SJSA1 (cell line): ENCODE results near the gene ZHX3. TPM values are rescaled to one million over a fixed set of nuclear protein-coding genes. Genes with fewer than 3 reads are reported as not detected.

Experiments
- DNase-seq, 2 experiments: peaks; one replicate each; pipeline ENCODE4 v3.0.0-alpha.2; 2015 to 2020; ENCODE audit warnings: low spot score in 2 of 2, low read depth in 1 of 2
- H3K27ac ChIP-seq: fragments of 250-450 bp; sonication (Bioruptor Pico); 2 replicates; pipeline ENCODE4 v1.5.1; 2020; ENCODE audit warnings: mild to moderate bottlenecking, moderate library complexity
- H3K27me3 ChIP-seq: fragments of 250-450 bp; sonication (Bioruptor Pico); replicated peaks from 2 replicates; pipeline ENCODE4 v1.5.1; 2020; ENCODE audit warnings: mild to moderate bottlenecking, moderate library complexity
- H3K36me3 ChIP-seq: fragments of 250-450 bp; sonication (Bioruptor Pico); 2 replicates; pipeline ENCODE4 v1.5.1; 2020; ENCODE audit warnings: mild to moderate bottlenecking
- H3K4me1 ChIP-seq: fragments of 250-450 bp; sonication (Bioruptor Pico); replicated peaks from 2 replicates; pipeline ENCODE4 v1.6.1; 2021; ENCODE audit warnings: mild to moderate bottlenecking
- H3K4me3 ChIP-seq: fragments of 250-450 bp; sonication (Bioruptor Pico); 2 replicates; pipeline ENCODE4 v1.5.1; 2020; ENCODE audit warnings: mild to moderate bottlenecking
- H3K9me3 ChIP-seq: fragments of 250-450 bp; sonication (Bioruptor Pico); replicated peaks from 2 replicates; pipeline ENCODE4 v1.5.1; 2020; ENCODE audit warnings: mild to moderate bottlenecking
- total RNA-seq: library from RNA; depleted of rRNA; stranded (reverse); fragments of >200 nt; shearing (Covaris generic); gene quantifications from 2 replicates; pipeline ENCODE4 v1.2.3, GENCODE V29; 2014

ZHX3 gene
- total RNA-seq, 1 experiment from 2014 or later: 19.3 TPM

DNA sequence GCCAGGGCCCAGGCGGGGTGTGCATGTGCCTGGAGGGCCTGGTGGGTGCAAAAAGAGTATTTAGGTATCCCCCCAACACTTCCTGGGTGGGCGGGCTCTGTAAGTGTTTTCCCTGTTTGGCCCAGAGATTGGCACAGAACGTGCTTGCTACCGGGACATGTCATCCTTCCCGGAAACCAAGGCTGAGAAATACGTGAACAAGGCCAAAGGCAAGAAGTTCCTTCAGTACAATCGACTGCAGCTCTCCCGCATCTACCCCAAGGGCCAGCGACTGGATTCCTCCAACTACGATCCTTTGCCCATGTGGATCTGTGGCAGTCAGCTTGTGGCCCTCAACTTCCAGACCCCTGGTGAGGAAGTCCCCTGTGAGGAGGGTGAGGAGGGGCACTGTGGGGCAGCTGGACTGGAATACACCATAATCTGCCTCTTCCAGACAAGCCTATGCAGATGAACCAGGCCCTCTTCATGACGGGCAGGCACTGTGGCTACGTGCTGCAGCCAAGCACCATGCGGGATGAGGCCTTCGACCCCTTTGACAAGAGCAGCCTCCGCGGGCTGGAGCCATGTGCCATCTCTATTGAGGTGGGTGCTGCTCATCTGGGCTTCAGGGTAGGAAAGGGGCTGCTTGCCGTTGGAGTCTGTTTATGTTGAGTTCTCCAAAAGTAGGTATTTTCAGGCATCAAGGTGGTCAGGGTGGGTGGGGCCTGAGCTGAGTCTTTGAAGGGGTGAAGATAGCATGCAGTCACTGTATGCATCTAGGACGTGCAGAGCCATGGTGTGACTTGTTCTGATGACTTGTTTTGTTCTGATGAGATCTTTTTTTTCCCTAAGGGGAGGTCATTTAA is 145.0 kb downstream of the ZHX3 start:
- H3K27me3 ChIP-seq: no peaks in the 10 kb centered on the region
- H3K4me3 ChIP-seq: no peak overlapping the region
- peaks cover 20% of the 10 kb centered on the region for H3K4me1 ChIP-seq
- H3K9me3 ChIP-seq: no peaks in the 10 kb centered on the region
- H3K36me3 ChIP-seq: peaks cover 94% of the 10 kb centered on the region
- DNase-seq: peak in 1 of 2 experiments; percentile 41
- no peak overlapping the region for H3K27ac ChIP-seq

DNA sequence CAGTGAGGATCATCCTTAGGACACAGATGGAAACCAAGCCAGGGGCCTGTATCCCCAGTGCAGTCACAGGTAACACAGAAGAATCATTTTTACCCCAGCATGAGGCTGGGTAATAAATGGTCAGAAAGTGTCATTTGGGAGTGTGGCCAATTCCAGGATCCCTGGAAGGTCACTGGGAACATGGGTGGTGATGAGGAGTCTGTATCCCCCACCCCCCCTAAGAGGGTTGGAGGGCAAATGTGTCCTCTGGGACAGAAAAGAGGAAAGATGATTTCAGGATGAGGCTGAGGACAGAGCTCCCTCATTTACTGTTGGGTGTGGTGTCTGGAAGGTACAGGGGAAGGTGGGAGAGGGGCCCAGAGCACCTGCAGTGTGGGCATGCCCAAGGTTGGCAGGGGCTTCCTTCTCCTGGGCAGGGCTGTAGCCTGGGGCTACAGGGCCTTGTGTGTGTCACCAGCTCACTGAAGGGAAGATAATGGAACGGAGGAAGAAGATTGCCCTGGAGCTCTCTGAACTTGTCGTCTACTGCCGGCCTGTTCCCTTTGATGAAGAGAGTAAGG is 145.7 kb downstream of the ZHX3 start:
- no peaks in the 10 kb centered on the region for H3K9me3 ChIP-seq
- H3K36me3 ChIP-seq: peaks cover 95% of the 10 kb centered on the region

DNA sequence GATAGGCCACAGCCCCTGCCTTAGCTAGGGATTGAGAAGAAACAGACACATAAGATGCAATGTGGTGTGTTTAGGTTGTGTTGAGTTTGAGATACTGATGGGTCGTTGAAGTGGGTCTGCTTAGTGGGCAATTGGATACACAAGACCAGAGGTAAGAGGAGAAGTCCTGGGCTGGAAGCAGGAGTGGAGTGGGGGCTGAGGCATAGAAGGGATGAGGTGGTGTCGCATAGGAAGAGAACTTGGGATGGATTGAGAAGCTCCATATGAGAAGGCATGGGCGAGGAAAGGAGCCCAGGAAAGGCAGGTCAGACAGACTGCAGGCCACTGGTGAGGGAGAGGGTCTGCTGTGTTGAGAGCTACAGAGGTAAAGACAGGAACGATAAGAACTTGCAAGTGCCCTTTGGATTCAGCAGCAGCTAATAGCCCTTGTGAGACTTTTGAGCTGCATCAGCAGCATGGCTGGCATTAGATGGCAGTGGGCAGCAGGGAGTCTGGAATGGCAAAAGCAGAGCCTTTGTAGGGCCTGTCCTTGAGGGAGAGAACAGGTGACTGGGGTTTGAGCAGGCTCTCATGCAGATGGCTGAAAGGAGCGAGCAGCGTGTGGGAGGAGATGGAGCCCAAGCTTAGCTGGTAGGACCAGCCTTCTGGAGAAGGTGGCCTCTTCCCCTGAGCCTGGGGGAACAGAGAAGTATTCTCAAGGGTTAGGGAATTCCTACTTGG is 147.0 kb downstream of the ZHX3 start:
- H3K4me3 ChIP-seq: no peak overlapping the region
- peaks cover 8% of the 10 kb centered on the region for H3K4me1 ChIP-seq
- no peak for DNase-seq
- H3K36me3 ChIP-seq: peaks cover 95% of the 10 kb centered on the region
- H3K27me3 ChIP-seq: no peaks in the 10 kb centered on the region
- no peak overlapping the region for H3K27ac ChIP-seq
- no peaks in the 10 kb centered on the region for H3K9me3 ChIP-seq

More for the DNA sequence above, 145.7 kb downstream of the ZHX3 start:
- no peak overlapping the region for H3K27ac ChIP-seq
- H3K27me3 ChIP-seq: no peaks in the 10 kb centered on the region
- H3K4me1 ChIP-seq: peaks cover 13% of the 10 kb centered on the region
- no peak for DNase-seq
- H3K4me3 ChIP-seq: no peak overlapping the region

DNA sequence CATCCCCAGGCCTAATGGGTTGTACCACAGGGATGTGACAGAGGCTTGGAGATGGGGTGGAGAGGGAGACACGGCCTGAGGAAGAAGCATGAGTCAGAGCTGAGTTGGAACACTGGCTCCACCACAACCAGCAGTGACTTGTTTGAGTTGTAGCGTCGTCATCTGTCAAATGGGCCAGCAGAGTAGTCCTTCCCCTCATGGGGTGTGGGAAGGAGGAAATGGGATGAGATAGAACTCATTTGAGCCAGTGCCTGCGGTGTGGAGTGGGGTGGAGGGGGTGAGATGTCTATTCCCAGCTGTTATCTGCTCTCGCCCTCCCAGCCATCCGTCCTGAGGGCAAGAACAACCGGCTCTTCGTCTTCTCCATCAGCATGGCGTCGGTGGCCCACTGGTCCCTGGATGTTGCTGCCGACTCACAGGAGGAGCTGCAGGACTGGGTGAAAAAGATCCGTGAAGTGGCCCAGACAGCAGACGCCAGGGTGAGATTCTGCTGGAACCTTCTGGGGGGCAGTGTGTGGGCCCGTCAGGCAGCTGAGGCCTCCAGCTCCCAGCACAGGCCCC is 147.7 kb downstream of the ZHX3 start:
- no peak for DNase-seq
- Histone ChIP-seq H3K36me3 (peaks cover 95% of the 10 kb centered on the region), H3K27me3 (no peaks in the 10 kb centered on the region), H3K4me3 (no peak overlapping the region), H3K27ac (no peak overlapping the region), H3K4me1 (peaks cover 6% of the 10 kb centered on the region), H3K9me3 (no peaks in the 10 kb centered on the region)

DNA sequence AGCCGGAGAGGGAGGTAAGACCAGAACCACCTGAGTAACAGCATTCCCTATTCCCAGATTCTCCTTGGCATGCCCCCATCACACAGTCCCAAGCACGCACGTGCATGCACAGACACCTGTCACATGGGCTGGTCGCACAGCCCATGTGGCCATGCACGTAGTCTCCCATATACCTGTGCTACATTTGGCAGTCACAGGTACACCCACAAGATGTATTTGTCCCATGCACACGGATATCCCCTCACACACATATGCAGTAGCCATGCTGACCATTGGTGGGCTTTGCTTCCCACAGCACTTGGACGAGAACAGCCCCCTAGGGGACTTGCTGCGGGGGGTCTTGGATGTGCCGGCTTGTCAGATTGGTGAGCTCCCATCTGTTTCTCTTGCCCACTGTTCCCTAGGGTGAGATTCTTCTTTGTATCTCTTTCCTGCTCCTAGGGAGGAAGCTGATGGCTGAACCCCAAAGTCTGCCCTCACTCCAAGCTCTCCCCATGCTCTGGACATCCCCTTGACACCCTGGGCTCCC is 148.3 kb downstream of the ZHX3 start:
- Histone ChIP-seq H3K27ac (no peak overlapping the region), H3K27me3 (no peaks in the 10 kb centered on the region), H3K36me3 (peaks cover 95% of the 10 kb centered on the region), H3K4me1 (no peaks in the 10 kb centered on the region; the same call in 1 of the 2 replicates), H3K4me3 (no peak overlapping the region), H3K9me3 (no peaks in the 10 kb centered on the region)
- no peak for DNase-seq

DNA sequence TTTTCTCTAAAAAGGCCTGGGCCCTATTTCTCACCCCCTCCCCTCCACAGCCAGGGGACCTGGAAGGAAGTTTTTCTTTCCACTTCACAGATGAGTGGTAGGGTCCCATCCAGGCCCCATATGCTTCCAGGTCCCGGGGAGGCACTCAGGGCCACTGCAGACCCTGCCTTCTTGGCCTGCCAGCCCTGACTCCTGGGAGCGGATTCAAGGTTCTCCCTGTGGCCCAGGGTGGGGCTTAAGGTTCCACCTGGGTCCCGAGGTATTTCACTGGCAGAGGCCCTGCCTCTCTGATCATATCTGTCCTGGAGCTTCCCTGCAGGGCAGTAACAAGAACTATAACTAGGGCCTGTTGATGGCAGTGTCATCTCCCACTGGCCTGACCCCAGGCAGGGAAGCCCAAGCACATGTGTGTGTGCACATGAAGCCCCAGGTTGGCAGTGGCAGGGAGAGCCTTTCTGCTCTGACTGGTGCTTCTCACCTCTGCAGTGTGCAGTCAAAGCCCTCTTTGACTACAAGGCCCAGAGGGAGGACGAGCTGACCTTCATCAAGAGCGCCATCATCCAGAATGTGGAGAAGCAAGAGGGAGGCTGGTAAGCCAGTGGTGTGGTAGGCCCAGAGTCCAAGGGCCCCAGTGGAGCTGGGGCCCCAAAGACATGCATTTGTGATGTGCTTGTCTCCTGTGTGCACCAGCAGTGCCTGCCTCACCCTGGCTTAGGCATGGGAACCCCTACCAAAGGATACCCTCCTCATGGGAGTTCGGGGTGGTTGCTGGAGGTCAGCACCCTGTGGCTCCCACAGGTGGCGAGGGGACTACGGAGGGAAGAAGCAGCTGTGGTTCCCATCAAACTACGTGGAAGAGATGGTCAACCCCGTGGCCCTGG is 149.0 kb downstream of the ZHX3 start:
- H3K36me3 ChIP-seq: peaks cover 95% of the 10 kb centered on the region
- DNase-seq: no peak

DNA sequence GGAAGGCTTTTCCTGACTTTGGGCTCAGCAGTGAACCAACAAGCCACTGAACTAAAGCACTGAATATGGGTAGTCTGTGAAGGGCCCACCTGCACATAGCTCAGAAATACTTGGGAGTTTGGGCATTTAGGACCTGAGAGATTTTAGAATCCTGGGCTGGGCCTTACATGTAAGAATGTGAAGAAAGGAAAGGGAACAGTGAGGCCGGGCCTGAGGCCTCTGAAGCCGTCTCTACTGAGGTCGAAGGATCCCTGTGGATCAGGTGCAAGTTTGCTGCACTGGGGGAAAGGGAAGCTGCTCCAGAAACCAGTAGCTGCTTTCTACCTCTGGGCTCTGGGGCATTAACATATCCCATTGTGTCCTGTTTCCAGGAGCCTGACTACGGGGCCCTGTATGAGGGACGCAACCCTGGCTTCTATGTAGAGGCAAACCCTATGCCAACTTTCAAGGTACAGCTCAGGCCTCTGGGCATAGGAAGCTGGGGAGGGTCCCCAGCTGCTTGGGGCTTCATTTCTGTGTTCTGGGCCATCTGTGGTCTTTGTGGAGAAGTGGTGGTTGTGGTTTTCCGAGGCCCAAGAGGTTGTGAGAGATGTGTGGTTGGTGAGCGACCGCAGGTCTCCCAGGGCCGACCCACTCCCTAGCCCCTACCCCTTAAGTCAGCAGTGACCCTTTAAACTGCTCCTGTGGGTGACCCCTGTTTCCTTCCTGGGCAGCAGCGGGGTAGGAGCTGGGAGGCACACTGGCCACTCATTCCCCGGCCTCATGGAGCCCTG is 149.9 kb downstream of the ZHX3 start:
- Histone ChIP-seq H3K4me1 (no peaks in the 10 kb centered on the region), H3K4me3 (no peak overlapping the region), H3K27me3 (no peaks in the 10 kb centered on the region), H3K36me3 (peaks cover 95% of the 10 kb centered on the region), H3K9me3 (no peaks in the 10 kb centered on the region), H3K27ac (no peak overlapping the region)
- DNase-seq: no peak

More for the DNA sequence above, 149.0 kb downstream of the ZHX3 start:
- H3K4me3 ChIP-seq: no peak overlapping the region
- no peaks in the 10 kb centered on the region for H3K9me3 ChIP-seq
- H3K27me3 ChIP-seq: no peaks in the 10 kb centered on the region
- H3K4me1 ChIP-seq: no peaks in the 10 kb centered on the region
- H3K27ac ChIP-seq: no peak overlapping the region

DNA sequence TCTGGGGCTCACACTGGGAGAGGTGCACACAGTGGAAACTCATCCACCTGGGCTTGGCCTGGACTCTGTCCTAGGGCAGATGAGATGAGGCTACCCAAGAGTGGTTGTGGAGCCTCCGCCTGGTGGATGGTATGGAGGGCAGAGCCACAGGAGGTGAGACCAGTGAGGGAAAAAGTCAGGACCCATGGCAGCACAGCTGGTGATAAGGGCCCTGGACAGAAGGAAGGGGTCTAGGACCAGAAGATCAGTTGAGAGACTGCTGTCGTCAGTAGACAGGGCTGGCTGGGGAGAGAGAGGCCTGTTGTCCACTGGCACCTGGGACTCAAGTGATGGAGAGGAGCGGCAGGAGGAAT is 150.4 kb downstream of the ZHX3 start:
- Histone ChIP-seq H3K27ac (no peak overlapping the region), H3K27me3 (no peaks in the 10 kb centered on the region), H3K4me3 (no peak overlapping the region), H3K4me1 (no peaks in the 10 kb centered on the region), H3K9me3 (no peaks in the 10 kb centered on the region), H3K36me3 (peaks cover 95% of the 10 kb centered on the region)
- no peak for DNase-seq

DNA sequence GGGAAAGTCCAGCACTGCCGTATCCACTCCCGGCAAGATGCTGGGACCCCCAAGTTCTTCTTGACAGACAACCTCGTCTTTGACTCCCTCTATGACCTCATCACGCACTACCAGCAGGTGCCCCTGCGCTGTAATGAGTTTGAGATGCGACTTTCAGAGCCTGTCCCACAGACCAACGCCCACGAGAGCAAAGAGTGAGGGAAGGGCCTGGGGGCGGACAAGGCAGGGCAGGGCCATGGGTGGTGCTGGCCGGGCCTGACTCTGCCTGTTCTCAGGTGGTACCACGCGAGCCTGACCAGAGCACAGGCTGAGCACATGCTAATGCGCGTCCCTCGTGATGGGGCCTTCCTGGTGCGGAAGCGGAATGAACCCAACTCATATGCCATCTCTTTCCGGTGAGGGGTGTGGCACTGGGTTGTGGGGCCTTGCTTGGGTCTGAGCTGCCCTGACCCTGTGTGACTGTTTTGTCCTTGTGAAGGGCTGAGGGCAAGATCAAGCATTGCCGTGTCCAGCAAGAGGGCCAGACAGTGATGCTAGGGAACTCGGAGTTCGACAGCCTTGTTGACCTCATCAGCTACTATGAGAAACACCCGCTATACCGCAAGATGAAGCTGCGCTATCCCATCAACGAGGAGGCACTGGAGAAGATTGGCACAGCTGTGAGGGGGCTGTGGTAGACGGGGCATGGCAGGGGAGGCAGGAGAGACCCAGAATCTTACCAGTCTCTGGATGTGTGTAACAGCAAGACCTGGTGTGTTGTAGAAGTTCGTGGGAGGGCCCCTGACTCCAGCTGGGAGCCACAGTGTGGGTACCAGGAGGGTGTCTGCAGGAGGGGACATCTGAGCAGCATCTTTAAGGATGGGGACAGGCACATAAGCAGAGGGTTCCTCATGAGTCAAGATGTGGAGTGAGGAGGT is 151.1 kb downstream of the ZHX3 start:
- Histone ChIP-seq H3K36me3 (peaks cover 90% of the 10 kb centered on the region), H3K4me1 (no peaks in the 10 kb centered on the region), H3K9me3 (no peaks in the 10 kb centered on the region), H3K27me3 (no peaks in the 10 kb centered on the region), H3K27ac (no peak overlapping the region), H3K4me3 (no peak overlapping the region)
- no peak for DNase-seq

DNA sequence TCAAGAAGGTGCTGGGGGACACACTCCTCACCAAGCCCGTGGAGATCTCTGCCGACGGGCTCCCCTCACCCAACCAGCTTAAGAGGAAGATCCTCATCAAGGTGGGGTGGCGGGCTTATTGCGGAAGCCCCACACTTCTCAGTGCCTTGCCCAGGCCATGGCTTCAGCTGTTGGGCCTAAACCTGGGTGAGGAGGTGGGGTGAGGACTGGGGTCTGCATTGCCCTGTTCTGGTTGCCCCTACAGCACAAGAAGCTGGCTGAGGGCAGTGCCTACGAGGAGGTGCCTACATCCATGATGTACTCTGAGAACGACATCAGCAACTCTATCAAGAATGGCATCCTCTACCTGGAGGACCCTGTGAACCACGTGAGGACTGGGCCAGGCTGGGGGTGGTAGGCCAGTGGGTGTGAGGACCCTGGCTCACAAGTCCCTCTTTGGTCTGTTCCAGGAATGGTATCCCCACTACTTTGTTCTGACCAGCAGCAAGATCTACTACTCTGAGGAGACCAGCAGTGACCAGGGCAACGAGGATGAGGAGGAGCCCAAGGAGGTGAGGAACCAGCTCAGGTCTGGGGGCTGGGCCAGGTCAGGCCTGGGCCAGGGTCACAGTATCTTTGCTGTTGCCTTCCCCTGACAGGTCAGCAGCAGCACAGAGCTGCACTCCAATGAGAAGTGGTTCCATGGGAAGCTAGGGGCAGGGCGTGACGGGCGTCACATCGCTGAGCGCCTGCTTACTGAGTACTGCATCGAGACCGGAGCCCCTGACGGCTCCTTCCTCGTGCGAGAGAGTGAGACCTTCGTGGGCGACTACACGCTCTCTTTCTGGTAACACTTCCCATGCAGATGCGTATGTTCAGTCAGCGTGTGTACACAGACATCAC is 152.3 kb downstream of the ZHX3 start:
- Histone ChIP-seq H3K4me3 (no peak overlapping the region), H3K36me3 (peaks cover 93% of the 10 kb centered on the region), H3K27ac (no peak overlapping the region), H3K27me3 (no peaks in the 10 kb centered on the region), H3K9me3 (no peaks in the 10 kb centered on the region), H3K4me1 (no peaks in the 10 kb centered on the region)
- DNase-seq: no peak

DNA sequence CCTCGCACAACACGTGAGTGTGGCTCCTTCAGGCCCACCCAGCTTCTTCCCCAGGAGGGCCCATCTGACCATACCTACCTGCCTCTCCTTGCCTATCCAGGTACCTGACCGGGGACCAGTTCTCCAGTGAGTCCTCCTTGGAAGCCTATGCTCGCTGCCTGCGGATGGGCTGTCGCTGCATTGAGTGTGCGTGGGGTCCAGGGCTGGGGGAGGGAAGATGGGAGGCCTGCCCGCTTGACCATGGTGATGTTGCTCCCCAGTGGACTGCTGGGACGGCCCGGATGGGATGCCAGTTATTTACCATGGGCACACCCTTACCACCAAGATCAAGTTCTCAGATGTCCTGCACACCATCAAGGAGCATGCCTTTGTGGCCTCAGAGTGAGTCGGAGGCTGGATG is 153.7 kb downstream of the ZHX3 start:
- Histone ChIP-seq H3K27ac (no peak overlapping the region), H3K4me3 (no peak overlapping the region), H3K27me3 (no peaks in the 10 kb centered on the region), H3K9me3 (no peaks in the 10 kb centered on the region), H3K4me1 (no peaks in the 10 kb centered on the region), H3K36me3 (peaks cover 93% of the 10 kb centered on the region)
- DNase-seq: no peak
